ENCODE results near the gene CARD9.

CARD9 gene

GRCh38 chr9:136337416-136338395, 35.8 kb downstream of the CARD9 start (continued):
- no peak for TF ChIP-seq KLF17 (tag by site-specific recombination; IDR thresholded peaks at IDR 0.05)
- peak; percentile 58; the same call in 1 of the 2 replicates for TF ChIP-seq GLIS2 (tag by site-specific recombination; IDR thresholded peaks at IDR 0.05)
- no peak for TF ChIP-seq ZNF426 (tag by site-specific recombination; IDR thresholded peaks at IDR 0.05)
- peak; percentile 34; the same call in 1 of the 2 replicates for TF ChIP-seq ZFHX2 (tag by site-specific recombination; conservative IDR thresholded peaks at IDR 0.05)

- TF ChIP-seq ZNF558 (tag by site-specific recombination; IDR thresholded peaks at IDR 0.05) (no peak), ZNF155 (tag by site-specific recombination; IDR thresholded peaks at IDR 0.05) (no peak)
- H3K36me3 ChIP-seq (ENCODE audit: control insufficient read depth in 2 of 2, insufficient read depth in 1 of 2, low read length in 2 of 2), result peaks cover 0 to 70% of the 10 kb centered on the region in 2 experiments; a peak in 1 of 3 replicates
- no peaks in the 10 kb centered on the region for H3K4me1 ChIP-seq (ENCODE audit: control insufficient read depth, insufficient read depth, low read length)
- H3K27ac ChIP-seq (ENCODE audit: extremely low read depth, low read depth, low read length), result no peak overlapping the region
- no peaks in the 10 kb centered on the region for H3K9me3 ChIP-seq (ENCODE audit: control insufficient read depth, insufficient read depth, low read depth, low read length)
- H3K4me3 ChIP-seq (ENCODE audit: low read depth, low read length), result no peak overlapping the region
- POLR2A ChIA-PET, result interaction anchor here (0.5 kb wide), 1 partner anchor 91 kb away, joined by 3 read pairs; no protein-coding TSS in a partner anchor
- CTCF ChIA-PET, result interaction anchor here (0.9 to 1.8 kb wide), 5 partner anchors 9 to 295 kb away, joined by 3 to 7 read pairs (median 3); no protein-coding TSS in a partner anchor
Measured at GRCh38 chr9:136336881-136337280, 36.6 kb downstream of the CARD9 start.

- H3K27ac ChIP-seq (ENCODE audit: extremely low read depth, low read depth, low read length), result no peak overlapping the region
- no peaks in the 10 kb centered on the region for H3K9me3 ChIP-seq (ENCODE audit: control insufficient read depth, insufficient read depth, low read depth, low read length)
- H3K36me3 ChIP-seq (ENCODE audit: control insufficient read depth in 2 of 2, insufficient read depth in 1 of 2, low read length in 2 of 2), result peaks cover 0 to 68% of the 10 kb centered on the region in 2 experiments; a peak in 1 of 3 replicates
- CTCF ChIA-PET, result interaction anchor here (1.2 kb wide), 2 partner anchors 10 to 23 kb away, joined by 4 read pairs; no protein-coding TSS in a partner anchor
- POLR2A ChIA-PET, result no interaction called here
- H3K4me3 ChIP-seq (ENCODE audit: low read depth, low read length), result no peak overlapping the region
- H3K4me1 ChIP-seq (ENCODE audit: control insufficient read depth, insufficient read depth, low read length), result no peaks in the 10 kb centered on the region
- no peak for TF ChIP-seq ZNF664 (tag by site-specific recombination; IDR thresholded peaks at IDR 0.05)
- no peak for TF ChIP-seq BCL6B (tag by site-specific recombination; IDR thresholded peaks at IDR 0.05)
- no peak for TF ChIP-seq ZSCAN4 (tag by site-specific recombination; IDR thresholded peaks at IDR 0.05)
- peak; percentile 83 for TF ChIP-seq PATZ1 (tag by site-specific recombination; IDR thresholded peaks at IDR 0.05)
- TF ChIP-seq ZNF560 (tag by site-specific recombination; IDR thresholded peaks at IDR 0.05; ENCODE audit: borderline replicate concordance), result no peak
- TF ChIP-seq KLF17 (tag by site-specific recombination; IDR thresholded peaks at IDR 0.05), result peak; percentile 34; the same call in 1 of the 2 replicates
- TF ChIP-seq ZFP3 (tag by site-specific recombination; IDR thresholded peaks at IDR 0.05; ENCODE audit: low read depth), result no peak
- peak; percentile 62 for TF ChIP-seq ZFHX2 (tag by site-specific recombination; conservative IDR thresholded peaks at IDR 0.05)
- TF ChIP-seq BCL11B (tag by site-specific recombination; IDR thresholded peaks at IDR 0.05; ENCODE audit: low read depth), result peak; percentile 40; the same call in 1 of the 2 replicates
- peak; percentile 34; the same call in 1 of the 2 replicates for TF ChIP-seq KLF1 (tag by site-specific recombination; IDR thresholded peaks at IDR 0.05)
- TF ChIP-seq EGR2 (tag by site-specific recombination; IDR thresholded peaks at IDR 0.05; ENCODE audit: low read depth), result 0 out of 2 replicates have a peak, but pooled peaks have one; percentile 30
- TF ChIP-seq GLIS2 (tag by site-specific recombination; IDR thresholded peaks at IDR 0.05), result peak; percentile 91
- no peak for TF ChIP-seq ZNF645 (tag by site-specific recombination; IDR thresholded peaks at IDR 0.05)
- TF ChIP-seq PRDM6 (tag by site-specific recombination; IDR thresholded peaks at IDR 0.05), result no peak
- TF ChIP-seq WT1 (tag by site-specific recombination; IDR thresholded peaks at IDR 0.05), result peak; percentile 47; the same call in 1 of the 2 replicates
Measured at GRCh38 chr9:136336156-136336870, 37.2 kb downstream of the CARD9 start.

Measured in HEK293 (cell line).